Endothelial cell of umbilical vein (primary cell): ENCODE data around the gene TNFRSF1B. TPM values are rescaled to one million over a fixed set of nuclear protein-coding genes. Genes with fewer than 3 reads are reported as not detected.

Experiments
- BruUV-seq: library from RNA; stranded (reverse); fragments of 400-500 nt; replicated peaks from 2 replicates; lab custom pipeline; 2021; lab: Mats Ljungman, UMichigan
- CTCF ChIA-PET: fragments of 300-600, 350-600 bp; sonication (Branson Sonifier 250); formaldehyde crosslinking; loops from one replicate; lab custom pipeline; 2021; ENCODE audit warnings: antibody characterized with exemption, inconsistent platforms; lab: Charles Lee
- POLR2A ChIA-PET: fragments of 300-600, 350-600 bp; sonication (Branson Sonifier 250); formaldehyde crosslinking; loops from one replicate; lab custom pipeline; 2021; ENCODE audit warnings: antibody characterized with exemption, inconsistent platforms; lab: Charles Lee
- DNase-seq: peaks from one replicate; pipeline ENCODE4 v3.0.0-alpha.2; 2011; ENCODE audit warnings: low read depth, low spot score
- FAIRE-seq: peaks from 2 replicates; lab custom pipeline; 2011; peaks lifted over from hg19 to GRCh38; lab: Jason Lieb, UNC
- H2AFZ ChIP-seq: 2 replicates; pipeline ENCODE4 v1.6.0; 2012; ENCODE audit warnings: low read depth, low read length, control low read depth, inconsistent platforms
- H3K27ac ChIP-seq: 2 replicates; pipeline ENCODE4 v1.5.1; 2011; ENCODE audit warnings: low read depth, mild to moderate bottlenecking, control low read depth, low read length, moderate library complexity; ENCODE audit not compliant: insufficient read depth
- H3K27me3 ChIP-seq, 2 experiments: 2 replicates each; pipeline versions ENCODE4 v1.6.0 to v1.6.1; 2011; ENCODE audit warnings: low read length in 2 of 2, mixed read lengths in 1 of 2; ENCODE audit not compliant: control insufficient read depth in 2 of 2, insufficient read depth in 2 of 2
- H3K36me3 ChIP-seq, 2 experiments: 2 replicates in 1 of 2; 3 replicates in 1 of 2; pipeline ENCODE4 v1.5.1; 2011; ENCODE audit warnings: low read length in 2 of 2, mild to moderate bottlenecking in 1 of 2, moderate library complexity in 1 of 2; ENCODE audit not compliant: control insufficient read depth in 2 of 2, insufficient read depth in 2 of 2; ENCODE audit errors: extremely low read depth in 1 of 2
- H3K4me1 ChIP-seq: 3 replicates; pipeline ENCODE4 v1.5.1; 2011; ENCODE audit warnings: mild to moderate bottlenecking, low read length; ENCODE audit not compliant: control insufficient read depth, insufficient read depth; ENCODE audit errors: extremely low read depth
- H3K4me2 ChIP-seq: 2 replicates; pipeline ENCODE4 v1.6.1; 2011; ENCODE audit warnings: low read length, control low read depth, mixed read lengths; ENCODE audit not compliant: insufficient read depth
- H3K4me3 ChIP-seq, 3 experiments: fragments of 200-600 bp in 1 of 3; sonication (generic), shearing (Covaris generic) in 1 of 3; replicated peaks in 1 of 3; 2 replicates each; pipeline ENCODE4 v1.5.1; 2011 to 2016; ENCODE audit warnings: control low read depth in 3 of 3, low read length in 3 of 3, mild to moderate bottlenecking in 2 of 3, inconsistent platforms in 1 of 3, low read depth in 1 of 3, moderate library complexity in 1 of 3; ENCODE audit not compliant: insufficient read depth in 1 of 3
- H3K79me2 ChIP-seq: 2 replicates; pipeline ENCODE4 v1.6.0; 2012; ENCODE audit warnings: low read length, inconsistent platforms; ENCODE audit not compliant: control insufficient read depth, insufficient read depth
- H3K9ac ChIP-seq: replicated peaks from 2 replicates; pipeline ENCODE3; 2011; ENCODE audit warnings: low read length, control low read depth; ENCODE audit not compliant: insufficient read depth; ENCODE audit errors: extremely low read depth
- H3K9me1 ChIP-seq: replicated peaks from 3 replicates; pipeline ENCODE4 v1.6.0; 2011; ENCODE audit warnings: mild to moderate bottlenecking, low read length; ENCODE audit not compliant: control insufficient read depth, insufficient read depth; ENCODE audit errors: extremely low read depth
- H3K9me3 ChIP-seq: replicated peaks from 2 replicates; pipeline ENCODE4 v1.5.1; 2012; ENCODE audit warnings: low read length, inconsistent platforms; ENCODE audit not compliant: control insufficient read depth, insufficient read depth
- H4K20me1 ChIP-seq: replicated peaks from 2 replicates; pipeline ENCODE3; 2011; ENCODE audit warnings: mild to moderate bottlenecking, low read length; ENCODE audit not compliant: control insufficient read depth, insufficient read depth; ENCODE audit errors: extremely low read depth
- EZH2 ChIP-seq: IDR thresholded peaks from 2 replicates; pipeline ENCODE4 v1.6.1; 2012; ENCODE audit warnings: borderline replicate concordance, low read depth, mild to moderate bottlenecking, moderate library complexity, low read length, inconsistent platforms; ENCODE audit not compliant: severe bottlenecking
- FOS ChIP-seq: IDR thresholded peaks from 2 replicates; pipeline ENCODE4 v1.6.1; 2011; ENCODE audit warnings: mild to moderate bottlenecking, low read length, moderate library complexity, borderline replicate concordance; ENCODE audit not compliant: insufficient read depth
- GATA2 ChIP-seq: IDR thresholded peaks from 2 replicates; pipeline ENCODE4 v1.7.0; 2011; ENCODE audit warnings: low read depth, mild to moderate bottlenecking, moderate library complexity, mixed read lengths, low read length; ENCODE audit not compliant: insufficient read length, insufficient read depth
- JUN ChIP-seq: IDR thresholded peaks from 2 replicates; pipeline ENCODE4 v1.6.1; 2011; ENCODE audit warnings: borderline replicate concordance, low read depth; ENCODE audit not compliant: insufficient read length, insufficient read depth
- MYC ChIP-seq: IDR thresholded peaks from one replicate; pipeline ENCODE4 v1.6.1; 2011; ENCODE audit warnings: mild to moderate bottlenecking, low read depth, low read length
- POLR2A ChIP-seq: IDR thresholded peaks from 2 replicates; pipeline ENCODE4 v1.6.1; 2012; ENCODE audit warnings: low read depth, mild to moderate bottlenecking, control low read depth, low read length
- POLR2AphosphoS5 ChIP-seq: IDR thresholded peaks from 2 replicates; pipeline ENCODE4 v1.6.1; 2012; ENCODE audit warnings: low read depth, mild to moderate bottlenecking, control low read depth, low read length, moderate library complexity; ENCODE audit not compliant: insufficient read depth
- dilution Hi-C: fragments of 300-500 bp; cut with MboI; formaldehyde crosslinking; loops from one replicate; pipeline ENCODE4 v1.15.0; 2019; ENCODE audit warnings: low sequenced_read_pairs; ENCODE audit not compliant: extremely low pct_ligation_motif_present
- intact Hi-C: fragments of 100-400 bp; cut with micrococcal nuclease; formaldehyde crosslinking; loops from one replicate; pipeline ENCODE4 v1.10.0; 2022
- polyA plus RNA-seq, 4 experiments: library from polyadenylated mRNA; depleted of rRNA in 3 of 4; stranded (reverse) in 3 of 4; unstranded in 1 of 4; fragments of >200 nt; gene quantifications; 2 replicates each; pipeline versions ENCODE4 v1.2.1 to v1.2.3, GENCODE V29; 2011 to 2012; ENCODE audit warnings: missing spikeins in 1 of 4
- total RNA-seq: library from RNA; stranded (reverse); gene quantifications from 2 replicates; pipeline ENCODE4 v1.2.3, GENCODE V29; 2021
- TF ChIP-seq, protein P1 (sequence below): IDR thresholded peaks from 2 replicates; pipeline ENCODE4 v1.6.1; 2011; ENCODE audit not compliant: insufficient read depth, insufficient read length
- TF ChIP-seq, protein P2 (sequence below), 2 donors: IDR thresholded peaks; 1 replicate in 1 of 2; 2 replicates in 1 of 2; pipeline ENCODE4 v1.5.1; 2011; ENCODE audit warnings: low read length in 2 of 2, mild to moderate bottlenecking in 2 of 2, moderate library complexity in 2 of 2, control low read depth in 1 of 2, inconsistent platforms in 1 of 2, low read depth in 1 of 2; ENCODE audit not compliant: insufficient read depth in 1 of 2; ENCODE audit errors: extremely low read depth in 1 of 2

Gene TNFRSF1B
- total and polyA plus RNA-seq, 2 donors (not counting 3 experiments of a cell fraction or from before 2014, with no cell fraction given): 53.6 to 65.9 TPM

DNA sequence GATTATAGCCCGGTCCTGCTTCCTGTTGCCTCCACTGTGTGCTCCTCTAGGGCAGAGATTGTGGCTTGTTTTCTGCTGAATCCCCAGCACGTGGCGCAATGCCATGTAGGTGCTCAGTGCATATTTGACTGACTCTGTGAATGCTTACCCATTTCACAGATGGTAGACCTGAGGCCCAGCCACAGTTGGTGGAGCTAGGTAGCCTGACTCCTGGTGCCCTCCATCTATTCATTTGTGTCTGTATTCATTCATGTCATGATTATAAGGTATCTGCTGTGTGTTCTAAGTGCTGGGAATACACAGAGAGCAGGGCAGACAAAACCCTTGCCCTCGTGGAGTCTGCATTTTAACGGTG lies 22.5 kb downstream of the TNFRSF1B start:
- dilution Hi-C loops: no loop called here
- H3K9me1 ChIP-seq: no peaks in the 10 kb centered on the region
- TF ChIP-seq EZH2 (no peak), POLR2A (no peak), POLR2AphosphoS5 (no peak), FOS (no peak), JUN (no peak), GATA2 (no peak), MYC (no peak)
- TF ChIP-seq, protein P1, sequence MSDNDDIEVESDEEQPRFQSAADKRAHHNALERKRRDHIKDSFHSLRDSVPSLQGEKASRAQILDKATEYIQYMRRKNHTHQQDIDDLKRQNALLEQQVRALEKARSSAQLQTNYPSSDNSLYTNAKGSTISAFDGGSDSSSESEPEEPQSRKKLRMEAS: no peak
- TF ChIP-seq, protein P2, sequence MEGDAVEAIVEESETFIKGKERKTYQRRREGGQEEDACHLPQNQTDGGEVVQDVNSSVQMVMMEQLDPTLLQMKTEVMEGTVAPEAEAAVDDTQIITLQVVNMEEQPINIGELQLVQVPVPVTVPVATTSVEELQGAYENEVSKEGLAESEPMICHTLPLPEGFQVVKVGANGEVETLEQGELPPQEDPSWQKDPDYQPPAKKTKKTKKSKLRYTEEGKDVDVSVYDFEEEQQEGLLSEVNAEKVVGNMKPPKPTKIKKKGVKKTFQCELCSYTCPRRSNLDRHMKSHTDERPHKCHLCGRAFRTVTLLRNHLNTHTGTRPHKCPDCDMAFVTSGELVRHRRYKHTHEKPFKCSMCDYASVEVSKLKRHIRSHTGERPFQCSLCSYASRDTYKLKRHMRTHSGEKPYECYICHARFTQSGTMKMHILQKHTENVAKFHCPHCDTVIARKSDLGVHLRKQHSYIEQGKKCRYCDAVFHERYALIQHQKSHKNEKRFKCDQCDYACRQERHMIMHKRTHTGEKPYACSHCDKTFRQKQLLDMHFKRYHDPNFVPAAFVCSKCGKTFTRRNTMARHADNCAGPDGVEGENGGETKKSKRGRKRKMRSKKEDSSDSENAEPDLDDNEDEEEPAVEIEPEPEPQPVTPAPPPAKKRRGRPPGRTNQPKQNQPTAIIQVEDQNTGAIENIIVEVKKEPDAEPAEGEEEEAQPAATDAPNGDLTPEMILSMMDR (IDR thresholded peaks at IDR 0.05; ENCODE audit: extremely low read depth in 1 of 2, insufficient read depth in 1 of 2, low read depth in 1 of 2, low read length in 2 of 2): no peak
- H3K79me2 ChIP-seq: peaks cover 12% of the 10 kb centered on the region
- CTCF ChIA-PET: interaction anchor here (1.1 to 8.3 kb wide), 3 partner anchors 11 to 65 kb away, joined by 3 to 118 read pairs (median 4); no protein-coding TSS in a partner anchor
- H3K4me2 ChIP-seq: no peak overlapping the region
- H2AFZ ChIP-seq: no peak overlapping the region
- H3K4me1 ChIP-seq: peaks cover 20% of the 10 kb centered on the region
- no peak overlapping the region for H3K9ac ChIP-seq
- no peaks in the 10 kb centered on the region for H3K9me3 ChIP-seq
- BruUV-seq: no TSS peak
- intact Hi-C loops: no loop called here
- H4K20me1 ChIP-seq: no peaks in the 10 kb centered on the region
- POLR2A ChIA-PET: no interaction called here
- no peak overlapping the region for H3K27ac ChIP-seq
- no peak for DNase-seq
- H3K4me3 ChIP-seq: no peak overlapping the region
- H3K27me3 ChIP-seq: no peaks in the 10 kb centered on the region
- peaks cover 0 to 30% of the 10 kb centered on the region in 2 experiments for H3K36me3 ChIP-seq
- FAIRE-seq: no peak
